Bladder microvascular endothelial cell (primary cell): Measurements from ENCODE around the gene CENPB. TPM values are rescaled to one million over a fixed set of nuclear protein-coding genes. Genes with fewer than 3 reads are reported as not detected.

Experiments
- total RNA-seq: library from RNA; depleted of rRNA; stranded (reverse); fragments of >200 nt; gene quantifications from 2 replicates; pipeline ENCODE4 v1.2.3, GENCODE V29; 2014

Gene CENPB
- 76.7 and 79.2 TPM in 2 replicates for total RNA-seq

GRCh38 chr20:3786665-3787323 lies at the start of gene CENPB:
TSS of gene CENPB (minus strand) at chr20:3786740. CDS start at chr20:3786483, 257 bp downstream.

GRCh38 chr20:3820048-3820900 lies 33.7 kb upstream of the CENPB start, which contains the start of gene AP5S1:
TSS of gene AP5S1 (plus strand) at chr20:3820547. CDS start at chr20:3822118, 1,571 bp downstream.

GRCh38 chr20:3795511-3796468 lies 9.2 kb upstream of the CENPB start, which contains the start of gene CDC25B:
TSS of gene CDC25B (plus strand) at chr20:3796310. CDS start at chr20:3796532, 222 bp downstream.

GRCh38 chr20:3781153-3781910 lies 5.2 kb downstream of the CENPB start, which contains the start of gene SPEF1:
TSS of gene SPEF1 (minus strand) at chr20:3781448. CDS start at chr20:3781287, 161 bp downstream.

GRCh38 chr20:3767427-3768341 lies 18.9 kb downstream of the CENPB start, which contains the start of gene ADISSP:
TSS of gene ADISSP (minus strand) at chr20:3767753. CDS start at chr20:3760100, 7,653 bp downstream.

Other genes starting within 250 kb of the CENPB start
- not detected in 2 replicates for gene GFRA4, start 123.3 kb downstream of the CENPB start, total RNA-seq
- gene ADAM33, start 104.7 kb downstream of the CENPB start, total RNA-seq, result 0.16 TPM in 1 of 2 replicates, not detected in the other
- gene SIGLEC1, start 74.1 kb downstream of the CENPB start, total RNA-seq, result not detected in 2 replicates
- 11.1 and 17.6 TPM in 2 replicates for gene HSPA12B, start 54.1 kb downstream of the CENPB start, total RNA-seq
- gene ADISSP, start 19.0 kb downstream of the CENPB start, total RNA-seq, result 14.9 and 18.9 TPM in 2 replicates
- 0.13 TPM in 1 of 2 replicates, not detected in the other for gene SPEF1, start 5.3 kb downstream of the CENPB start, total RNA-seq
- 31.4 and 35.5 TPM in 2 replicates for gene CDC25B, start 9.6 kb upstream of the CENPB start, total RNA-seq
- gene AP5S1, start 33.8 kb upstream of the CENPB start, total RNA-seq, result 13.1 and 19.1 TPM in 2 replicates
- 12.0 and 23.2 TPM in 2 replicates for gene MAVS, start 60.1 kb upstream of the CENPB start, total RNA-seq
- 35.3 and 40.1 TPM in 2 replicates for gene PANK2, start 102.6 kb upstream of the CENPB start, total RNA-seq
- gene RNF24, start 228.8 kb upstream of the CENPB start, total RNA-seq, result 0.81 and 3.9 TPM in 2 replicates